Measurements from ENCODE around the gene KCND3. TPM values are rescaled to one million over a fixed set of nuclear protein-coding genes. Genes with fewer than 3 reads are reported as not detected.
A peak's percentile ranks its signal among the peaks of the same experiment; 100 is the strongest.
"Not testable (repeated sequence)": the region's sequence is repeated elsewhere in the genome, so short reads cannot be mapped to it uniquely, and the experiment has no call there.

The KCND3 gene
- total RNA-seq, 1 donor from 2014 or later = 0.03 TPM

DNA sequence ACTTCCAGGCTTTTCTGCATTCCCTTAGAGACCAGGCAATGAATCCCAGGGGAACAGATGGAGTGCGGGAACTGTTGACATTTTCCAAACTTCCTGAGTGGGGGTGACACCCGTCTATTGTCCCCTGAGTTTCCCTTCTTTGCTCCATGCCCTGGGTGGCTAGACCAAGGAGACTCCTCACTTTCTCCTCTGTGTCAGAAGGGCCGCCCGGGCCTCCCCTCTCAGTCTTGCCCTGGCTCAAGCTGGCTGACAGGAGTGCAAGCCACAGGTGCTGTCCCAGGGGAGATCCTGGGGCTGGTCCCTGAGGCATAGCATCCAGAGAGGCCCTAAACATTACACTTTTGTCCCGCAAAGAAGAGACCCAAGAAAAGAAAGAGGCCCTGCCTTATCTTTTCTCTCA, 170.9 kb downstream of the KCND3 start:
- DNase-seq (ENCODE audit: low read depth) = no peak

DNA sequence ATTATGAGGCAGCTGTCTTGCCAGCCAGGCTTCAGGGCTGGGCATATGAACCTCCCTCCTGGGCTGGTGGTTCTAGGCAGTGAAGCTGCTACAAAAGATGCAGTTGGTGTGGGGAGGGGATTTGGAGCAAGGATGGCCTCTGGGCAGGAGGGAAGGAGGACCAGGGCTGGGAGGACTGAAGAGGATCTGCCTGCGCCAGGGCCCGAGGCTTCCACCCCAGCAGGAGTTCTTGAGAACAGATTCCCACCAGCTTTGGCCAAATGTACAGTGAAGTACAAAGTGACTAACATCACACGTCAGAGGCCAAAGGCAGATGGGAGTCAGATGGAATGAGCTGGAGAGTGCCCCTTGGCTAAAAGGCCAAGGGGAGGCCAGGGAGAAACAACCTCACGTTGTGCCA, 171.4 kb downstream of the KCND3 start:
- DNase-seq (ENCODE audit: low read depth) = no peak

DNA sequence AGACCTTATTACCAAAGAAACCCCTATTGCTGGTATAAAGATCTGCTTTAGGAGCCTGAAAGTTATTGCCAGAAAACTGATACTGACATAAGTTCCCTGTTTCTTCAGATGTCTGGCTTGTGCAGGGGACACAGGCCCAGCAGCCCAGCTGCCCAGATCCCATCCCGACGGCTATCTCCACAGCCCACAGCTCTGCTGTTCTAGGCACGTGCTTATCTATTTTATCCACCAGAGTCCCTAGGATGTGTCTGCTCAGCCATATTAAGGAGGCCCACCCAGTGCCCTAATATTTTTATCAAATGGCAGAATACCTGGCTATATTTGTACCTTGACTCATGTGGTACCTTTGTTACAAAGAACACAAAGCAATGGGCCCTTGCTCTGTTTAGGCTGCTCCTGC, 174.8 kb downstream of the KCND3 start:
- no peak for DNase-seq (ENCODE audit: low read depth)

GRCh38 chr1:111814305-111814628, 175.2 kb downstream of the KCND3 start:
- DNase-seq (ENCODE audit: low read depth) = no peak

GRCh38 chr1:111813440-111814304, 175.8 kb downstream of the KCND3 start:
- no peak for DNase-seq (ENCODE audit: low read depth)

DNA sequence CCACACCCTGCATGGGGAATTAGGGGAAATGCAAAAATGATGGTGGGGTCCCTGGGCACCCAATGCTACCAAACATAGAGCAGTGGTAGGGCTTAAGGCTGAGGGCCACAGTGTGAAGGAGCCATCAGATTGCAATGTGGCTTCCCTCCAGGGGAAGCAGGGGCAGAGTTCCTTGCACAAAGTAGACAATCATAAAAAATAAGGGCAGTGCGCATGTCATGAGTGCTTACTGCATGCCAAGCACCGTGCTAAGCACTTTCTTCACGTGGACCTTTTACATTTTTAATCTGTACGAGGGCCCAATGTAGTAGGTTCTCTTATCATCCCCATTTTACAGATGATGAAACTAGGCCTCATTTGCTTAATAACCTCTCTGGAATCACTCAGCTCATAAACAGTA, 177.2 kb downstream of the KCND3 start:
- no peak for DNase-seq (ENCODE audit: low read depth)

GRCh38 chr1:111811891-111812290, 177.6 kb downstream of the KCND3 start:
- DNase-seq (ENCODE audit: low read depth) = no peak

GRCh38 chr1:111805251-111805650, 184.2 kb downstream of the KCND3 start:
- DNase-seq (ENCODE audit: low read depth) = no peak

DNA sequence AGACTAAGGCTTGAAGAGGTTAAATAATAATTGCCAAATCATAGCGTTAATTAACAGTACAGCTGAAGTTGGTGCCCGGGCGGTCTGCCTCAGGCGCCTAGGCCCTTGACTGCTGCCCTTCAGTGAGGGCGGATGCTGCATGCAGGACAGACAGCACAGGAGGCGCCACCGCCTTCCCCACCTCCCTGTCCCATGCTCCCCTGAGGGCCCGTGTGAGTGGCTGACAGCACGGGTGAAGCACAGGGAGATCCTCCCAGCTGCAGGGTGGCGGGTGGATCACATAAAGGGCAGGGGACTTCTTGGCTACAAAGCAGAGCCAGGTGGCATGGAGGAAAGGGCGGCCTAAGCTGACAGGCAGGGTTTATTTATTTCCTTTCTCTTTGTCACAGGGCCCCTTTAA, 184.7 kb downstream of the KCND3 start:
- DNase-seq (ENCODE audit: low read depth) = no peak

DNA sequence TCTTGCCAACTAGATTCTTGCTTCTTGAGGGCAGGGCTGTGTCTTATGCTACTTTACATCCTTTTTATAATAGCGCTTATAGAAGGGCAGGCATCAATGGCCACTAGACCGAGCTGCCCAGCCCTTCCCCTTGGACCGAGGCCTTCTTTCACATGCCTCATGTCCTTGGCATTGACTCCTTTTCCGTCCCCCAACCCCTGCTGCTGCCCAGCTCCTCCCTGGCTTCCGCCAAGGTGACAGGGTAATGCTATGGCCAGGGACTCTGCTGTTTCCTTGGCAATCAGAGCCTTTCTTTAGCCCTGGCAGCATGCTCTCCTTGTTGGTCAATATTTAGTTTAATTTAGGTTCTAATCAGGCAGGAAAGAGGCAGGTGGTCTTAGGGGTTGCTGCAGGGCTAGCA, 185.5 kb downstream of the KCND3 start:
- DNase-seq (ENCODE audit: low read depth) = no peak

DNA sequence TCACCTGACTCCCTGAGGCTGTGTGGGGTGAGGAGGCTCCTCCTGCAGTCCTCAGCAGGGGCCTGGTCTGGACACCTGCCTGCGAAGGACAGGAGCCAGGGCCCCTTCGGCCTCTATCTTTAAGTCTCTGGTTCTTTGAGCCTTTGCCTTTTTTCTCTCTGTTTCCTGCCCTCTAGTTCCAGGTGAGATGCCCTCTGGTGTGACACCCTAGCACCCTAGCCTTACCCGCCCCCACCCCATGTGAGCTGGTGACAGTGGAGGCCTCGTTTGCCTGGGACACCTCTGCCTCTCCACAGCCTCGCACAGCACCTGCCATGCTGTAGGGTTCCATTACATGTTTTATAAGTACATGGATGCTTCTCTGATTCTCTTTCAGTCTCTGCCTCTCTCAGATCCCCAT, 186.5 kb downstream of the KCND3 start:
- DNase-seq (ENCODE audit: low read depth) = no peak

GRCh38 chr1:111802110-111802509, 187.4 kb downstream of the KCND3 start:
- DNase-seq (ENCODE audit: low read depth) = no peak

GRCh38 chr1:111801071-111801850, 188.2 kb downstream of the KCND3 start:
- no peak for DNase-seq (ENCODE audit: low read depth)

GRCh38 chr1:111799722-111800121, 189.7 kb downstream of the KCND3 start:
- DNase-seq (ENCODE audit: low read depth) = not testable (repeated sequence)

DNA sequence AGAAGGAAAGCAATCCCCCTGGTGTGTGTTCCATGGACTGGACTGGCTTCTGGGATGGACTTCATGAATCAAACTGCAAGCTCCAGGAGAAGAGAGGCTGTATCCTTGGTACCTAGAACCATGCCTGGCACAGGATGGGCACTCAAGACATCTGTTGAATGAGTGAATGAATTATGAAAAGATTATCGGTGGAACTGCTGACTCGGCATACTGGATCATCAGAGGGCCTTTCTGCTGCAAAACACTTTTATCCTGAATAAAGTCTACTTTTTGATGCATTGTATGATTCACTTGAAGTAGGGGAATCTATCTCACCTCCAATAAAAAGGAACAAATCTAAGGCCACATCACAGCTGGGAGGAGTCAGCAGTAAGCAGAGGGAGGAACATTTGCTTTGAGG, 190.9 kb downstream of the KCND3 start:
- no peak for DNase-seq (ENCODE audit: low read depth)

GRCh38 chr1:111795401-111795800, 194.1 kb downstream of the KCND3 start:
- no peak for DNase-seq (ENCODE audit: low read depth)

DNA sequence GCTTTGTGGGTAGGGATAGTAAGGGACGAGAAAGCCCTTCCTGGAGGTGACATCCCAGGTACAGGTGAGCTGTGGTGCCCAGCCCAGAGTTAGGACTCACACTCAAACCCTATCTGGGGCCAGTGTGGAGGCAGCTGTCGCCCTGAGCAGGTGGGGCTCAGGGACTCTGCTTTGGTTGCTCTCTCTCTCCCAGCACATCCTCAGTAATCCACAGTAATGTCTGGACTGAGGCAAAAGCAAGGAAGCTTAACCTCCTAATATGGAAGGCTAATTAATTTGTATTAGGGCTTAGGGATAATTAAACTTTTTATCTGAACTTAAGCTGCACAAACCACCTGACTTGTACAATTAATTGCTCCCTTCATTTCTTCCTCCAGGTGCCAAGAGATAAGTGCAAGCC, 195.5 kb downstream of the KCND3 start:
- DNase-seq (ENCODE audit: low read depth) = no peak

DNA sequence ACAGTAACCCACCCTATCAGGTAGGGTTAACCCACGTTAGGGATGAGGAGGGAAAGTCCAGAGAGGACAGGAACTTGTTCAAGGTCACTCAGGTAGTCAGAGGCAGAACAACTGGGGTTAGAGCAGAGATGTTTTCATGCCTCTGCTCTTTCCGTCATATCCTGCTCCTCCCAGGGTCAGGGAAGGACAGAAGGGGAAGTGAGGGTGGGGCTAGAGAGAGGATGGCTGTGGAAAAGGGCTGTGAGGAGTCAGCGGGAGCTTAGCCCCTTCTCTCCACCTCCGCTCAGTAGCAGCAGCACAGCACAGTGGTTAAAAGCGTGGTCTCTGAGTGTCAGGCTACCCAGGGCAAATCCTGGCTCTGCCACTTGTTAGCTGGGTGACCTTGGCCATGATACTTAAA, 197.2 kb downstream of the KCND3 start:
- DNase-seq (ENCODE audit: low read depth) = no peak

DNA sequence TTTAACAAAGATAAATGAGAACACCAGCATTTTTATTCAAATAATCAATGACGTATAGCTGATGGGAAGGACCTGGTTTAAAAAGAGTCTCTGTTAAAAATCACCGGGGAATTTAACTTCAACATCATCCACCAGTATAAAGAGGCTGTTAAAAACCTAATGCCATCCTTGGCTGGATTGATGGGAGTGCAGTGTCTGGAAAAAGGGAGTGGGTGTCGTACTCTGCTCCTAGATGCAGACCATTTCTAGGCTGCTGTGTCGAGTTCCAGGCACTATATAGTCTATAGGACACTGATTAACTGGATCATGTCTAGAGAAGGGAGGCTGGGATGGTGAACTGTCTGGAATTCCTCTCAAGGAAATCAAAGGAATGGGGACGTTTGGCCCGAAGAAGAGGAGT, 197.7 kb downstream of the KCND3 start:
- DNase-seq (ENCODE audit: low read depth) = no peak

GRCh38 chr1:111789666-111790316, 199.7 kb downstream of the KCND3 start:
- DNase-seq (ENCODE audit: low read depth) = peak; percentile 6

- no peak for DNase-seq (ENCODE audit: low read depth)
Observed at GRCh38 chr1:111789142-111789541, 200.3 kb downstream of the KCND3 start.

DNA sequence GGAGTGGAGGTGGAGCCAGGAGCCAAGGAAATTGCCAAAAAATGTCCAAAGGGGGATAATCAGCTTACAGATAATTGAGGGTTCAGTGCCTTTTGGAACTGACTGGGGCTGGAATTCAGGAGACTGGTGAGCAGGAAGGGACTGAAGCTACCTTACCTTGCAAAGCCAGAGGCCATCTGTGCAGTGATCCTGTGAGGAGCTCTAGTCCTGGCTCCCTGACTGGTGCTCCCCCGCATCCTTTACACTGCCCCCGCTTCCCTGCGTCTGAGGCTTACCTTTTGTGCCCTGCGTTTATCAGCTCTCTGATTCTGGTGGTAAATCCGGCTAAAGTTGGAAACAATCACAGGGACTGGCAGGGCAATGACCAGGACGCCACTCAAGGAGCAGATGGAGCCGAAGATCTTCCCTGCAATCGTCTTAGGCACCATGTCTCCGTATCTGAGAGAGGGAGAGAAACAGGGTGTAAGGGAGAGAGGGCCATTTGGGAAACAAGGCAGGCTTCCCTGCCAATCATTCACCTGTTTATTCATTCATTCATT, 202.7 kb downstream of the KCND3 start:
- no peak for DNase-seq (ENCODE audit: low read depth)

All from myocyte (in vitro differentiated cells).